Right lobe of liver (tissue), 6 donors: ENCODE data around the gene SRR. TPM values are rescaled to one million over a fixed set of nuclear protein-coding genes. Genes with fewer than 3 reads are reported as not detected.
"Not testable (repeated sequence)": the region's sequence is repeated elsewhere in the genome, so short reads cannot be mapped to it uniquely, and the experiment has no call there.

Experiments used
- ATAC-seq, 4 donors: fragments of 200-7000 bp; cut with Tn5 transposase; one replicate each; pipeline ENCODE4 v1.9.1; 2020; ENCODE audit warnings: mild to moderate bottlenecking in 4 of 4, moderate library complexity in 4 of 4
- DNase-seq, 3 donors: peaks; one replicate each; pipeline ENCODE4 v3.0.0-alpha.2; 2020
- H3K27ac ChIP-seq, 3 donors: fragments of 200-600 bp; one replicate each; pipeline ENCODE4 v1.8.0; 2022
- H3K27me3 ChIP-seq, 2 donors: fragments of 200-600 bp; one replicate each; pipeline ENCODE4 v1.8.0; 2022
- H3K36me3 ChIP-seq, 4 donors: fragments of 200-600 bp; sonication (generic) in 1 of 4; one replicate each; pipeline versions ENCODE4 v1.5.1 to v1.8.0; 2017 to 2022; ENCODE audit warnings: control low read depth in 1 of 4
- H3K4me1 ChIP-seq, 4 donors: fragments of 200-600 bp; sonication (generic) in 1 of 4; one replicate each; pipeline versions ENCODE4 v1.5.1 to v1.8.0; 2017 to 2022; ENCODE audit warnings: control low read depth in 1 of 4
- H3K4me3 ChIP-seq, 3 donors: fragments of 200-600 bp; one replicate each; pipeline ENCODE4 v1.8.0; 2022
- H3K9me3 ChIP-seq, 4 donors: fragments of 200-600 bp; sonication (generic) in 1 of 4; one replicate each; pipeline versions ENCODE4 v1.5.1 to v1.8.0; 2017 to 2022; ENCODE audit warnings: control low read depth in 1 of 4
- POLR2A ChIP-seq: fragments of 450-650 bp; IDR thresholded peaks from one replicate; pipeline ENCODE4 v1.6.1; 2017; ENCODE audit warnings: antibody characterized with exemption, mild to moderate bottlenecking
- WGBS: methylation state at CpG from one replicate; pipeline ENCODE4 v1.1.6; 2018; ENCODE audit warnings: low coverage, low lambda C conversion rate; ENCODE audit not compliant: insufficient coverage; ENCODE audit errors: missing lambda C conversion rate; 5-methylcytosine and 5-hydroxymethylcytosine counted together
- intact Hi-C, 2 donors: fragments of 100-400 bp; cut with DNase I; formaldehyde crosslinking; loops; one replicate each; pipeline versions ENCODE4 v1.11.2 to v1.14.1; 2022
- long read RNA-seq: library from polyadenylated mRNA; unstranded; transcript quantifications from one replicate; pipeline ENCODE4 v2.0.0, GENCODE V29; 2019
- total RNA-seq, 6 experiments: library from RNA; depleted of rRNA in 2 of 6; stranded (reverse); fragments of >200 nt in 2 of 6; fragmentation: NEBNext Ultra II Directional in 3 of 6; extraction: Animal tissue kit (Norgen Biotek cat#: 25700) in 3 of 6; gene quantifications; one replicate each; pipeline versions ENCODE4 v1.1.0 to v1.2.4, GENCODE V29; 2016 to 2023
- TF ChIP-seq, protein P1 (sequence below), 4 donors: fragments of 200-600 bp in 3 of 4; fragments of 450-650 bp in 1 of 4; IDR thresholded peaks; one replicate each; pipeline versions ENCODE4 v1.5.1 to v1.8.0; 2016 to 2022; ENCODE audit warnings: antibody characterized with exemption in 4 of 4, mild to moderate bottlenecking in 2 of 4
- donor health status: DM: no; HTN: yes; CAD: no.
- donor health status: DM: no; HTN: no; CAD: no.
- donor health status: DM: no; HTN: no; CAD: no.
- donor health status: DM: no; HTN: yes; CAD: no.
- donor health status: DM: no; HTN: yes; CAD: no.

Gene SRR, protein sequence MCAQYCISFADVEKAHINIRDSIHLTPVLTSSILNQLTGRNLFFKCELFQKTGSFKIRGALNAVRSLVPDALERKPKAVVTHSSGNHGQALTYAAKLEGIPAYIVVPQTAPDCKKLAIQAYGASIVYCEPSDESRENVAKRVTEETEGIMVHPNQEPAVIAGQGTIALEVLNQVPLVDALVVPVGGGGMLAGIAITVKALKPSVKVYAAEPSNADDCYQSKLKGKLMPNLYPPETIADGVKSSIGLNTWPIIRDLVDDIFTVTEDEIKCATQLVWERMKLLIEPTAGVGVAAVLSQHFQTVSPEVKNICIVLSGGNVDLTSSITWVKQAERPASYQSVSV
- 10 to 100 TPM in 1 of 6 experiments, 1 to 10 TPM in 5; 2.7 to 10.9 (median 5.9) TPM for total RNA-seq
- long read RNA-seq = 0 reads

- H3K9me3 ChIP-seq = no peaks in the 10 kb centered on the region
- DNase-seq = peak; percentile 93 to 94 (median 94)
- H3K27ac ChIP-seq = peak within 1 kb of the TSS; percentile 70 to 88 (median 85)
- peak within 1 kb of the TSS; percentile 94 to 99 (median 96) for H3K4me3 ChIP-seq
- peaks cover 0 to 10% (median 0%) of the 10 kb centered on the region in 4 donors for H3K4me1 ChIP-seq
- no peaks in the 10 kb centered on the region for H3K27me3 ChIP-seq
- 0% methylated on average over 7 of the region's 108 CpGs for WGBS
- TF ChIP-seq, protein P1, sequence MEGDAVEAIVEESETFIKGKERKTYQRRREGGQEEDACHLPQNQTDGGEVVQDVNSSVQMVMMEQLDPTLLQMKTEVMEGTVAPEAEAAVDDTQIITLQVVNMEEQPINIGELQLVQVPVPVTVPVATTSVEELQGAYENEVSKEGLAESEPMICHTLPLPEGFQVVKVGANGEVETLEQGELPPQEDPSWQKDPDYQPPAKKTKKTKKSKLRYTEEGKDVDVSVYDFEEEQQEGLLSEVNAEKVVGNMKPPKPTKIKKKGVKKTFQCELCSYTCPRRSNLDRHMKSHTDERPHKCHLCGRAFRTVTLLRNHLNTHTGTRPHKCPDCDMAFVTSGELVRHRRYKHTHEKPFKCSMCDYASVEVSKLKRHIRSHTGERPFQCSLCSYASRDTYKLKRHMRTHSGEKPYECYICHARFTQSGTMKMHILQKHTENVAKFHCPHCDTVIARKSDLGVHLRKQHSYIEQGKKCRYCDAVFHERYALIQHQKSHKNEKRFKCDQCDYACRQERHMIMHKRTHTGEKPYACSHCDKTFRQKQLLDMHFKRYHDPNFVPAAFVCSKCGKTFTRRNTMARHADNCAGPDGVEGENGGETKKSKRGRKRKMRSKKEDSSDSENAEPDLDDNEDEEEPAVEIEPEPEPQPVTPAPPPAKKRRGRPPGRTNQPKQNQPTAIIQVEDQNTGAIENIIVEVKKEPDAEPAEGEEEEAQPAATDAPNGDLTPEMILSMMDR (IDR thresholded peaks at IDR 0.05) = no peak
- peak; percentile 58 for TF ChIP-seq POLR2A
- peaks cover 0 to 9% (median 0%) of the 10 kb centered on the region in 4 donors for H3K36me3 ChIP-seq
- ATAC-seq = peak; percentile 95 to 98 (median 96)
- intact Hi-C loops = no loop called here
Observed at GRCh38 chr17:2303204-2304188, at the start of gene SRR, which contains the start of gene SMG6. Gene SRR (plus strand): TSS chr17:2303950. CDS start chr17:2315561, 11,611 bp downstream. Gene SMG6 (minus strand): TSS chr17:2303785. CDS start chr17:2303720, 65 bp downstream.

GRCh38 chr17:2258830-2259229 lies 44.9 kb upstream of the SRR start:
- H3K27ac ChIP-seq, H3K4me3 ChIP-seq, H3K9me3 ChIP-seq, intact Hi-C loops, ATAC-seq, H3K27me3 ChIP-seq, DNase-seq, H3K36me3 ChIP-seq: not testable (repeated sequence)
- 83% methylated on average over 4 of the region's 8 CpGs for WGBS
- peaks cover 0 to 15% (median 0%) of the 10 kb centered on the region in 4 donors for H3K4me1 ChIP-seq

DNA sequence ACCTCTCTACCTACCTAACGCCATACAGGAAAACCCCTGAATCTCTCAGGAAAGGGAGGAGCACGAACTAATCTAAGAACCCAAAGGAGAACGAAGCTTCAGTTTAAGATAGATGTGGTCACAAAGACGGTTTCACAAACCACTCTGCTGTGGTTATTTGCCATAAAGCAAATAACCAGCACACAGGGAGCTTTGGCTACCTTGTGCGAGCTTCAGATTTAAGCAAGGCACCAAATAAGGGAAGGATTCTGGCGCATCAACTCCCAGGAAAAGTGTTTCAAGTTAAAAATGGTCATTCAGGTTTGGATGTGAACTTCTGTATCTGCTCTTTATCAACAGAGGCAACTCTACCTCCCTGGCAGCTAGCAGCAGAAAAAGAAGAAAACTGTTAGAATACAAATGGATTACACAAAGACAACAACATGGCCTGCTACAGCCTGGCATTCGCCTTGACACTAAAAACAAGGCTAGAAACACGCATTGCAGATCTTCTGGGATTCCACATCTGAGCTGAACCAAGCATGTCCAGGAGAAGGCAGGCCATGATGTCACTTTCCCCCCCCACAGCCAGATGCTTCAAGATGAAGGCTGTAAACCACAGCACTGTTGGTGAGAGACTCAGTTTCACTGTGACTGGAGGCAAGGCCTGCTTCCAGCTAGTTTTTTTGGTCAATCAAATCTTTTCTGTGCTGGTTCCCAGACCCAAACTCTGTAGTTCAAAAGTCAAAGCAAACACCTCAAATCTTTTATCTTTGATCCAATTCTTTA lies 43.8 kb upstream of the SRR start:
- DNase-seq = no peak
- intact Hi-C loops = no loop called here
- no peaks in the 10 kb centered on the region for H3K9me3 ChIP-seq
- TF ChIP-seq, protein P1 (IDR thresholded peaks at IDR 0.05) = no peak
- no peak for TF ChIP-seq POLR2A
- H3K4me1 ChIP-seq = peaks cover 0 to 18% (median 0%) of the 10 kb centered on the region in 4 donors
- no peak overlapping the region for H3K4me3 ChIP-seq
- no peaks in the 10 kb centered on the region for H3K27me3 ChIP-seq
- 80% methylated on average over 8 of the region's 8 CpGs for WGBS
- H3K36me3 ChIP-seq = no peaks in the 10 kb centered on the region
- ATAC-seq = no peak
- H3K27ac ChIP-seq = no peak overlapping the region

- H3K4me3 ChIP-seq = no peak overlapping the region
- no peak overlapping the region for H3K27ac ChIP-seq
- no peaks in the 10 kb centered on the region for H3K27me3 ChIP-seq
- H3K4me1 ChIP-seq = peaks cover 0 to 18% (median 0%) of the 10 kb centered on the region in 4 donors
- H3K36me3 ChIP-seq = no peaks in the 10 kb centered on the region
- DNase-seq (no peak), ATAC-seq (peak in 1 of 4 donors; percentile 25)
- intact Hi-C loops = no loop called here
- 95% methylated on average over 2 of the region's 2 CpGs for WGBS
- no peaks in the 10 kb centered on the region for H3K9me3 ChIP-seq
- TF ChIP-seq POLR2A = no peak
- TF ChIP-seq, protein P1 (IDR thresholded peaks at IDR 0.05) = no peak
Observed at GRCh38 chr17:2262135-2262587, 41.6 kb upstream of the SRR start.
